Transverse colon (tissue), 3 donors: ENCODE results near the gene LYPD6.

ENCODE experiments used
- CTCF ChIP-seq, 5 experiments: fragments of 200-600 bp in 3 of 5; fragments of 450-650 bp in 2 of 5; sonication (generic) in 3 of 5; IDR thresholded peaks; 1 replicate in 2 of 5; 2 replicates in 3 of 5; pipeline ENCODE4 v1.5.1; 2016 to 2017; ENCODE audit warnings: antibody characterized with exemption in 5 of 5, inconsistent platforms in 3 of 5, mild to moderate bottlenecking in 2 of 5, moderate library complexity in 1 of 5
- POLR2A ChIP-seq: fragments of 450-650 bp; IDR thresholded peaks from one replicate; pipeline ENCODE4 v1.6.1; 2016; ENCODE audit warnings: antibody characterized with exemption, mild to moderate bottlenecking, moderate library complexity

- TF ChIP-seq CTCF (IDR thresholded peaks at IDR 0.05), result no peak
- no peak for TF ChIP-seq POLR2A
Observed at GRCh38 chr2:149464396-149464795, 134.0 kb downstream of the LYPD6 start.
